MCF 10A (cell line): ENCODE results near the gene ZKSCAN4. TPM values are rescaled to one million over a fixed set of nuclear protein-coding genes. Genes with fewer than 3 reads are reported as not detected.

Experiments
- BruUV-seq: library from RNA; stranded (reverse); fragments of 400-500 nt; replicated peaks from 2 replicates; lab custom pipeline; 2021; lab: Mats Ljungman, UMichigan
- CTCF ChIA-PET: fragments of 300-600 bp; sonication (Branson Sonifier 250); formaldehyde crosslinking; extraction: SDS; loops from one replicate; lab custom pipeline; 2021; ENCODE audit warnings: antibody characterized with exemption, inconsistent platforms; lab: Yijun Ruan, JAX
- POLR2A ChIA-PET: fragments of 300-600, 350-650 bp; sonication (Branson Sonifier 250); formaldehyde crosslinking; extraction: SDS; loops from one replicate; lab custom pipeline; 2020; ENCODE audit warnings: antibody characterized with exemption, inconsistent platforms; lab: Yijun Ruan, JAX
- DNase-seq: peaks from one replicate; pipeline ENCODE4 v3.0.0-alpha.2; 2018; ENCODE audit not compliant: unreplicated experiment
- H3K27ac Mint-ChIP-seq: one replicate; pipeline ENCODE4 v1.8.0; 2022; ENCODE audit warnings: mild to moderate bottlenecking, low read depth, mixed read lengths; ENCODE audit not compliant: unreplicated experiment
- H3K27me3 Mint-ChIP-seq: one replicate; pipeline ENCODE4 v1.8.0; 2022; ENCODE audit warnings: mixed read lengths; ENCODE audit not compliant: insufficient read depth, unreplicated experiment
- H3K36me3 Mint-ChIP-seq: one replicate; pipeline ENCODE4 v1.8.0; 2022; ENCODE audit warnings: mild to moderate bottlenecking, moderate library complexity, mixed read lengths; ENCODE audit not compliant: insufficient read depth, unreplicated experiment
- H3K4me1 Mint-ChIP-seq: one replicate; pipeline ENCODE4 v1.8.0; 2022; ENCODE audit warnings: mixed read lengths; ENCODE audit not compliant: insufficient read depth, unreplicated experiment
- H3K4me3 Mint-ChIP-seq: one replicate; pipeline ENCODE4 v1.8.0; 2022; ENCODE audit warnings: mild to moderate bottlenecking, moderate library complexity, mixed read lengths; ENCODE audit not compliant: unreplicated experiment
- H3K9me3 Mint-ChIP-seq: one replicate; pipeline ENCODE4 v1.8.0; 2022; ENCODE audit warnings: mixed read lengths; ENCODE audit not compliant: unreplicated experiment
- intact Hi-C: fragments of 100-400 bp; cut with micrococcal nuclease; formaldehyde crosslinking; loops from 2 replicates; pipeline ENCODE4 v1.14.1; 2022
- total RNA-seq: library from RNA; stranded (reverse); gene quantifications from 2 replicates; pipeline ENCODE4 v1.2.3, GENCODE V29; 2022
- TF ChIP-seq, protein P1 (sequence below): fragments of 200-600 bp; IDR thresholded peaks from one replicate; pipeline ENCODE4 v1.8.0; 2022; ENCODE audit warnings: antibody characterized with exemption, mild to moderate bottlenecking; ENCODE audit not compliant: unreplicated experiment

Gene ZKSCAN4
- total RNA-seq, 1 experiment from 2014 or later = 3.3 TPM

- no peak for DNase-seq
- Mint-ChIP-seq H3K36me3 (no peaks in the 10 kb centered on the region), H3K9me3 (no peaks in the 10 kb centered on the region), H3K27ac (no peak overlapping the region), H3K27me3 (no peaks in the 10 kb centered on the region), H3K4me1 (no peaks in the 10 kb centered on the region), H3K4me3 (no peak overlapping the region)
- CTCF ChIA-PET = no interaction called here
- intact Hi-C loops = loop anchor here (5.0 kb wide), 2 partner anchors 92 to 123 kb away; partner anchors contain the start of gene ZKSCAN8
- TF ChIP-seq, protein P1, sequence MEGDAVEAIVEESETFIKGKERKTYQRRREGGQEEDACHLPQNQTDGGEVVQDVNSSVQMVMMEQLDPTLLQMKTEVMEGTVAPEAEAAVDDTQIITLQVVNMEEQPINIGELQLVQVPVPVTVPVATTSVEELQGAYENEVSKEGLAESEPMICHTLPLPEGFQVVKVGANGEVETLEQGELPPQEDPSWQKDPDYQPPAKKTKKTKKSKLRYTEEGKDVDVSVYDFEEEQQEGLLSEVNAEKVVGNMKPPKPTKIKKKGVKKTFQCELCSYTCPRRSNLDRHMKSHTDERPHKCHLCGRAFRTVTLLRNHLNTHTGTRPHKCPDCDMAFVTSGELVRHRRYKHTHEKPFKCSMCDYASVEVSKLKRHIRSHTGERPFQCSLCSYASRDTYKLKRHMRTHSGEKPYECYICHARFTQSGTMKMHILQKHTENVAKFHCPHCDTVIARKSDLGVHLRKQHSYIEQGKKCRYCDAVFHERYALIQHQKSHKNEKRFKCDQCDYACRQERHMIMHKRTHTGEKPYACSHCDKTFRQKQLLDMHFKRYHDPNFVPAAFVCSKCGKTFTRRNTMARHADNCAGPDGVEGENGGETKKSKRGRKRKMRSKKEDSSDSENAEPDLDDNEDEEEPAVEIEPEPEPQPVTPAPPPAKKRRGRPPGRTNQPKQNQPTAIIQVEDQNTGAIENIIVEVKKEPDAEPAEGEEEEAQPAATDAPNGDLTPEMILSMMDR = no peak
- BruUV-seq = no TSS peak
- POLR2A ChIA-PET = interaction anchor here (0.6 to 8.2 kb wide), 7 partner anchors 13 to 141 kb away, joined by 3 to 110 read pairs (median 41); partner anchors contain the start of genes ZKSCAN3, ZKSCAN4, ZKSCAN8 and ZSCAN31
Measured at GRCh38 chr6:28264834-28265401, 12.8 kb upstream of the ZKSCAN4 start.

DNA sequence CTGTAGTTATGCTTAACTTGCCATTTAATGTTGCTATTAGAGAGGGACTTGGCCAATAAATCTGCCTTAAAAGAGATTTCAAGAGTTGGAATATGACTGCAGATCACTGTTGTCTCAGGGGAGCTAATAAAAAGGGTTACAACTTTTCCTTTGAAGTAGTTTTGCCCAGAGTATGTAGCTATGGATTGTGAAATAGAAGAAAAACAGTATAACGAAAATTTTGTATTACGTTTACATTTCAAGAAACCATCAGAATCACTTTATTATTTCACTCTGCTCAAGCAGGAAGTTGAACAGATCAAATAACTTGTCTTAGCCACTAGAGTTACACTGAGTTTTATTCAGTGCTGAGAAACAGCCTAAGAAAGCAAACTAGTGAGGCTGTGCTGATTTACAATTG is 11.9 kb upstream of the ZKSCAN4 start:
- H3K27me3 Mint-ChIP-seq = no peaks in the 10 kb centered on the region
- H3K4me3 Mint-ChIP-seq = no peak overlapping the region
- TF ChIP-seq, protein P1 = no peak
- intact Hi-C loops = no loop called here
- no peaks in the 10 kb centered on the region for H3K9me3 Mint-ChIP-seq
- BruUV-seq = no TSS peak
- DNase-seq = no peak
- H3K36me3 Mint-ChIP-seq = no peaks in the 10 kb centered on the region
- H3K4me1 Mint-ChIP-seq = no peaks in the 10 kb centered on the region
- ChIA-PET CTCF (interaction anchor here (1.1 to 1.3 kb wide), 2 partner anchors 10 to 37 kb away, joined by 3 read pairs; no protein-coding TSS in a partner anchor), POLR2A (interaction anchor here (6.8 to 8.2 kb wide), 2 partner anchors 12 to 89 kb away, joined by 99 to 110 read pairs; partner anchors contain the start of genes ZKSCAN3 and ZKSCAN4)
- no peak overlapping the region for H3K27ac Mint-ChIP-seq

DNA sequence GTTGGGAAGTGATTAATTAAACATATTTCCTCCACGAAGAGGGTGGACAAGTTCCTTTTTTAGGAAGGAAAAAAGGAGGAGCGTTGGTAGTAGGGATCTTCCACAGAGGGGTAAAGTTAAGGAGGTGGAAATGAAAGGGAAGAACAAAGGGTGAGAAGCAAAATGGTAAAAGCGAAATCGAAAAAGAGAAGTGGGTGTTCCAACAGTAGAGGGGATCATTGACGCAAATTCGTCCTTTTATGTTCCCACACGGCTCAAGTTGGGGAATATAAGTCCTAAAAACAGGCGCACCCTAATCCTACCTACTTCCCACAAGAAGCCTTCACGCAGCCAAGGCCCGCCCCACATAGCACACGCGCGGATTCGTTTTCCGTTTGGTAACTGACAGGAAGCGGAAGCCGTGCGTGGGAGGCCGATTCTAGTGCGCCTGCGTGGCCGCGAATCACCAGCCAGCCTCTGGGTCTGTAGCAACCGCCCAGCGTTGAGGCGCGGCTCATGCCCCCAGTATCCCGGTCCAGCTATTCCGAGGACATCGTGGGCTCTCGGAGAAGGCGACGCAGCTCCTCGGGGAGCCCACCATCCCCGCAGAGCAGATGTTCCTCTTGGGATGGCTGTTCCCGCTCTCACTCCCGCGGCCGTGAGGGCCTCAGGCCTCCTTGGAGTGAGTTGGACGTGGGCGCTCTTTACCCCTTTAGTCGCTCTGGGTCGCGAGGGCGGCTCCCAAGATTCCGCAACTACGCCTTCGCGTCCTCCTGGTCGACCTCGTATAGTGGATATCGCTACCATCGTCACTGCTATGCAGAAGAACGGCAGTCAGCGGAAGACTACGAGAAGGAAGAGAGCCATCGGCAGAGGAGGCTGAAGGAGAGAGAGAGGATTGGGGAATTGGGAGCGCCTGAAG is 7.1 kb upstream of the ZKSCAN4 start, which contains the start of gene NKAPL:
TSS of gene NKAPL (plus strand) at position 421 of the 901 bp plus-strand sequence. CDS start at position 496, 75 bp downstream.
- Mint-ChIP-seq H3K27me3 (no peaks in the 10 kb centered on the region), H3K27ac (no peak within 1 kb of the TSS), H3K36me3 (no peaks in the 10 kb centered on the region), H3K4me3 (no peak within 1 kb of the TSS), H3K4me1 (no peaks in the 10 kb centered on the region), H3K9me3 (no peaks in the 10 kb centered on the region)
- intact Hi-C loops = no loop called here
- CTCF ChIA-PET = interaction anchor here (0.6 kb wide), 1 partner anchor 11 kb away, joined by 3 read pairs; no protein-coding TSS in a partner anchor
- no TSS peak for BruUV-seq
- TF ChIP-seq, protein P1 = no peak
- no peak for DNase-seq
- POLR2A ChIA-PET = interaction anchor here (0.5 to 0.7 kb wide), 3 partner anchors 91 to 648 kb away, joined by 3 to 4 read pairs (median 3); no protein-coding TSS in a partner anchor

DNA sequence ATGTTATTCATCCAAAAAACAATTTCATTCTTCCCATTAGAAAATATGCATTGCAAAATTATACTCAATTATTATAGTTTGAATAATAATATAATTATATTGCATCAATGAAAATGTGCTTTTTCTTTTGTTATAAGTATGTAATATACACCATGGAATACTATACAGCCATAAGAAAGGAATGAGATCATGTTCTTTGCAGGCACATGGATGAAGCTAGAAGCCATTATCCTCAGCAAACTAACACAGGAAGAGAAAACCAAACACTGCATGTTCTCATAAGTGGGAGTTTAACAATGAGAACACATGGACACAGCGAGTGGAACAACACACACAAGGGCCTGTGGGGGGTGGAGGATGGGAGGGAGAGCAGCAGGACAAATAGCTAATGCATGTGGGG is 5.0 kb upstream of the ZKSCAN4 start:
- TF ChIP-seq, protein P1 = no peak
- intact Hi-C loops = no loop called here
- no peaks in the 10 kb centered on the region for H3K9me3 Mint-ChIP-seq
- no peak overlapping the region for H3K4me3 Mint-ChIP-seq
- CTCF ChIA-PET = no interaction called here
- H3K36me3 Mint-ChIP-seq = peaks cover 5% of the 10 kb centered on the region
- POLR2A ChIA-PET = interaction anchor here (0.6 kb wide), 2 partner anchors 10 to 127 kb away, joined by 3 to 4 read pairs; partner anchors contain the start of gene ZSCAN26
- no TSS peak for BruUV-seq
- H3K27me3 Mint-ChIP-seq = no peaks in the 10 kb centered on the region
- peaks cover 7% of the 10 kb centered on the region for H3K4me1 Mint-ChIP-seq
- H3K27ac Mint-ChIP-seq = no peak overlapping the region
- no peak for DNase-seq
